CD4-positive, alpha-beta T cell (primary cell): Measurements from ENCODE around the gene TMEM252. TPM values are rescaled to one million over a fixed set of nuclear protein-coding genes. Genes with fewer than 3 reads are reported as not detected.

ENCODE experiments used
- ATAC-seq: fragments of 200-7000 bp; cut with Tn5 transposase; one replicate; pipeline ENCODE4 v1.10.0; 2022; ENCODE audit warnings: mild to moderate bottlenecking; ENCODE audit not compliant: poor library complexity
- CTCF ChIA-PET: fragments of 350-600 bp; sonication (Branson Sonifier 250); formaldehyde crosslinking; loops from one replicate; lab custom pipeline; 2021; ENCODE audit warnings: antibody characterized with exemption, inconsistent platforms; lab: Charles Lee
- POLR2A ChIA-PET: fragments of 350-600 bp; sonication (Branson Sonifier 250); formaldehyde crosslinking; loops from one replicate; lab custom pipeline; 2021; ENCODE audit warnings: antibody characterized with exemption, inconsistent platforms; lab: Charles Lee
- DNase-seq, 14 experiments: peaks; one replicate each; pipeline ENCODE4 v3.0.0-alpha.2; 2013 to 2020; ENCODE audit warnings: mixed read lengths in 2 of 14
- H3K27ac ChIP-seq, 2 donors: one replicate each; pipeline versions ENCODE4 v1.5.1 to v1.7.0; 2013; ENCODE audit warnings: low read length in 2 of 2, low read depth in 1 of 2, mild to moderate bottlenecking in 1 of 2
- H3K27me3 ChIP-seq, 2 experiments: 1 replicate in 1 of 2; 2 replicates in 1 of 2; pipeline versions ENCODE4 v1.6.1 to v1.7.0; 2013; ENCODE audit warnings: low read length in 2 of 2, control low read depth in 1 of 2, mild to moderate bottlenecking in 1 of 2, moderate library complexity in 1 of 2; ENCODE audit not compliant: insufficient read depth in 2 of 2, control insufficient read depth in 1 of 2
- H3K36me3 ChIP-seq: one replicate; pipeline ENCODE4 v1.6.1; 2013; ENCODE audit warnings: low read length, control low read depth; ENCODE audit not compliant: insufficient read depth
- H3K4me1 ChIP-seq: one replicate; pipeline ENCODE4 v1.6.1; 2013; ENCODE audit warnings: low read length, control low read depth; ENCODE audit not compliant: insufficient read depth
- H3K4me3 ChIP-seq: one replicate; pipeline ENCODE4 v1.5.1; 2013; ENCODE audit warnings: mild to moderate bottlenecking, low read length, moderate library complexity
- H3K9me3 ChIP-seq, 2 experiments: 1 replicate in 1 of 2; 2 replicates in 1 of 2; pipeline versions ENCODE4 v1.6.1 to v1.7.0; 2013; ENCODE audit warnings: low read length in 2 of 2, mild to moderate bottlenecking in 2 of 2, control low read depth in 1 of 2, moderate library complexity in 1 of 2; ENCODE audit not compliant: control insufficient read depth in 1 of 2, insufficient read depth in 1 of 2
- H3K27ac Mint-ChIP-seq: one replicate; pipeline ENCODE4 v1.8.0; 2020; ENCODE audit warnings: mixed read lengths
- H3K27me3 Mint-ChIP-seq: one replicate; pipeline ENCODE4 v1.8.0; 2021; ENCODE audit warnings: mixed read lengths
- H3K36me3 Mint-ChIP-seq: one replicate; pipeline ENCODE4 v1.8.0; 2021; ENCODE audit warnings: low read depth, mixed read lengths
- H3K4me1 Mint-ChIP-seq: one replicate; pipeline ENCODE4 v1.8.0; 2021; ENCODE audit warnings: low read depth, mixed read lengths
- H3K4me3 Mint-ChIP-seq: one replicate; pipeline ENCODE4 v1.8.0; 2020; ENCODE audit warnings: mild to moderate bottlenecking, mixed read lengths
- H3K9me3 Mint-ChIP-seq: one replicate; pipeline ENCODE4 v1.8.0; 2020; ENCODE audit warnings: mixed read lengths
- CTCF ChIP-seq: fragments of 200-600 bp; IDR thresholded peaks from one replicate; pipeline ENCODE4 v1.8.0; 2022; ENCODE audit warnings: antibody characterized with exemption, mild to moderate bottlenecking
- intact Hi-C, 2 experiments: fragments of 100-400 bp; cut with DNase I in 1 of 2; cut with micrococcal nuclease in 1 of 2; formaldehyde crosslinking; loops; one replicate each; pipeline versions ENCODE4 v1.15.1 to v1.9.0; 2023 to 2025; cut with DNase I, micrococcal nuclease
- total RNA-seq, 174 experiments: library from RNA in 2 of 174; stranded (reverse) in 2 of 174; gene quantifications; one replicate each; pipeline ENCODE4 v1.2.3 and lab custom pipeline; 2021 to 2026

The TMEM252 gene
- total RNA-seq, 2 experiments from 2014 or later: not detected

DNA sequence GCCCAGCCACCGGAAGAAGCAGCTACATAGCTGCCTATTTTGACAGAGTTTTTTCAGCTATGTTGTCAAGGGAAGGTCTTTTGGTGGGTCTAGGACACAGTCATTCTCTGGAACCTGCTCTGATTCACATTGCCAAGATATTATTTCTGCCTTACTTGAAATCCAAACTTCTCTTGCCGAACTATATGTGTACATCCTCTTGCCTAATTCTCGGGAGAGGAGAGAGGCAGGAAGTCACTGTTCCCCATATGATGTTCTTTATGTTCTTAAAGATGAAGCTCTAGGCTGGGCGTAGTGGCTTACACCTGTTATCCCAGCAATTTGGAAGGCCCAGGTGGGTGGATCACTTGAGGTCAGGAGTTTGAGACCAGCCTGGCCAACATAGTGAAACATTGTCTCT, 8.6 kb downstream of the TMEM252 start:
- POLR2A ChIA-PET: no interaction called here
- H3K27me3 ChIP-seq: no peaks in the 10 kb centered on the region
- intact Hi-C loops: no loop called here

DNA sequence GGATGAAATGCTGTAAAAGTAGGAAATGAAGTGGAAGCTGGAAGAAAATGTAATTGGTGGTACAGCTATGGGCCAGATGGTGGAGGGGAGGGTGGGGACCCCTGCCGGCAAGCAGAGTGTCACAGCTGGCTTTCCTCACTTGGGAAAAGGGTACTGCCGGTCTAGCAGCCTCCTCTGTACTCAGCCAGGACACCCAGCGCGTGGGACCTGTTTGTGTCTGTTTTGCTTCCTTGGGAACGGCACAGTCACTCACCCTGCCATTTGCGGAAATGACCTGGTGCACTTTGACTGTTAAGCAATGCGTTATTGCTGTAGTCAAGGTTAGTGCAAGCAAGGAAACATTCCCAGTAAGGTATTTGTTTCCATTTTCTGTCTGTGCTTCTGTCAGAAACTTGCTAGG, 10.1 kb downstream of the TMEM252 start:
- H3K9me3 ChIP-seq: no peaks in the 10 kb centered on the region
- POLR2A ChIA-PET: no interaction called here
- H3K27me3 ChIP-seq: no peaks in the 10 kb centered on the region
- Mint-ChIP-seq H3K4me3 (no peak overlapping the region), H3K4me1 (no peaks in the 10 kb centered on the region), H3K27ac (no peak overlapping the region), H3K36me3 (no peaks in the 10 kb centered on the region), H3K9me3 (no peaks in the 10 kb centered on the region), H3K27me3 (peaks cover 4% of the 10 kb centered on the region)
- ATAC-seq (no peak), DNase-seq (no peak)
- no peak for TF ChIP-seq CTCF
- CTCF ChIA-PET: no interaction called here
- no peaks in the 10 kb centered on the region for H3K36me3 ChIP-seq
- H3K27ac ChIP-seq: no peak overlapping the region
- H3K4me3 ChIP-seq: no peak overlapping the region
- intact Hi-C loops: no loop called here
- no peaks in the 10 kb centered on the region for H3K4me1 ChIP-seq

More for the DNA sequence above, 8.6 kb downstream of the TMEM252 start:
- DNase-seq: no peak
- Histone ChIP-seq H3K9me3 (no peaks in the 10 kb centered on the region), H3K4me1 (no peaks in the 10 kb centered on the region), H3K36me3 (no peaks in the 10 kb centered on the region), H3K4me3 (no peak overlapping the region), H3K27ac (no peak overlapping the region)
- TF ChIP-seq CTCF: no peak
- H3K27me3 Mint-ChIP-seq: peaks cover 4% of the 10 kb centered on the region
- H3K9me3 Mint-ChIP-seq: no peaks in the 10 kb centered on the region
- H3K36me3 Mint-ChIP-seq: no peaks in the 10 kb centered on the region
- H3K4me3 Mint-ChIP-seq: no peak overlapping the region
- CTCF ChIA-PET: interaction anchor here (0.7 kb wide), 1 partner anchor 833 kb away, joined by 3 read pairs; no protein-coding TSS in a partner anchor
- no peak for ATAC-seq
- no peaks in the 10 kb centered on the region for H3K4me1 Mint-ChIP-seq
- no peak overlapping the region for H3K27ac Mint-ChIP-seq

GRCh38 chr9:68523367-68523936, 17.2 kb downstream of the TMEM252 start:
- intact Hi-C loops: no loop called here
- Histone ChIP-seq H3K9me3 (no peaks in the 10 kb centered on the region), H3K27ac (no peak overlapping the region), H3K27me3 (no peaks in the 10 kb centered on the region), H3K36me3 (no peaks in the 10 kb centered on the region), H3K4me3 (no peak overlapping the region), H3K4me1 (no peaks in the 10 kb centered on the region)
- ChIA-PET CTCF (no interaction called here), POLR2A (no interaction called here)
- DNase-seq (no peak), ATAC-seq (no peak)
- no peaks in the 10 kb centered on the region for H3K9me3 Mint-ChIP-seq
- no peak overlapping the region for H3K27ac Mint-ChIP-seq
- H3K4me3 Mint-ChIP-seq: no peak overlapping the region
- TF ChIP-seq CTCF: no peak
- H3K27me3 Mint-ChIP-seq: peaks cover 18% of the 10 kb centered on the region
- no peaks in the 10 kb centered on the region for H3K36me3 Mint-ChIP-seq
- no peaks in the 10 kb centered on the region for H3K4me1 Mint-ChIP-seq
